Cerebellar cortex (tissue), 1 donor: Measurements from ENCODE around the gene BMP7.
A peak's percentile ranks its signal among the peaks of the same experiment; 100 is the strongest.
"Not testable (repeated sequence)": the region's sequence is repeated elsewhere in the genome, so short reads cannot be mapped to it uniquely, and the experiment has no call there.

Experiments
- DNase-seq: peaks from one replicate; pipeline ENCODE4 v3.0.0-alpha.2; 2015; ENCODE audit warnings: low spot score

Gene BMP7

DNA sequence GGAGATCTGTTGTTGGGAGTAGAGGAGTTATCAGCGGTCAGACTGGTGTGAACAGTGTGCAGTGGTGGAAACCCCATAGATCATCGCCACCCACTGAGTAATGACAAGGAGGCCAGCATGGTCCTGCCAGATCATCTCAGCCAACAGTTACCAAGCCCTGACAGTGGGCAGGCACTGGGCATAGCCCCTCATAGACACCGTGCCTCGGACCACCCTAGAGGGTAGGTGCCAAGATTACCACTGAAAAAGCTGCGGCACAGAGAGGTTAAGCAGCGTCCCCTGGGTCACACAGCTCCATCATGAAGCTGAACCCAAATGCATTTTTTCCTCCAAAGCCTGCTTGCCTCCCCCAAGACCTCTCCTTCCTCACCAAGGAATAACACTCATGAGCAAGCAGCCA lies 21.5 kb upstream of the BMP7 start:
- DNase-seq = no peak

GRCh38 chr20:57287007-57287880 lies 20.8 kb upstream of the BMP7 start:
- DNase-seq = peak; percentile 56

DNA sequence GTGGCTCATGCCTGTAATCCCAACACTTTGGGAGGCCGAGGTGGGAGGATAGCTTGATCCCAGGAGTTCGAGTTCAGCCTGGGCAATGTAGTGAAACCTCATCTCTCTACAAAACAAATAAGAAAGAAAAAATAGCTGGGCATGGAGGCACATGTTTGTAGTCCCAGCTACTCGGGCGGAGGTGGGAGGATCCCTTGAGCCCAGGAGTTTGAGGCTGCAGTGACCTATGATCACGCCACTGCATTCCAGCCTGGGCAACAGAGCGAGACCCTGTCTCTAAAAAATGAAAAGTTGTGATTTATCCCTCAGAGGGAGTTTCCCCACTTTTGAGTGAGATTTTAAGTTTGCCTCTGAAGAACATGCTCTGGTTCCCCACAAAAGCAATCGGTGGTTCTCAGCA lies 17.4 kb upstream of the BMP7 start:
- no peak for DNase-seq

- DNase-seq = peak; percentile 22
Observed at GRCh38 chr20:57282670-57283361, 16.4 kb upstream of the BMP7 start.

GRCh38 chr20:57281900-57282299 lies 15.5 kb upstream of the BMP7 start:
- no peak for DNase-seq

DNA sequence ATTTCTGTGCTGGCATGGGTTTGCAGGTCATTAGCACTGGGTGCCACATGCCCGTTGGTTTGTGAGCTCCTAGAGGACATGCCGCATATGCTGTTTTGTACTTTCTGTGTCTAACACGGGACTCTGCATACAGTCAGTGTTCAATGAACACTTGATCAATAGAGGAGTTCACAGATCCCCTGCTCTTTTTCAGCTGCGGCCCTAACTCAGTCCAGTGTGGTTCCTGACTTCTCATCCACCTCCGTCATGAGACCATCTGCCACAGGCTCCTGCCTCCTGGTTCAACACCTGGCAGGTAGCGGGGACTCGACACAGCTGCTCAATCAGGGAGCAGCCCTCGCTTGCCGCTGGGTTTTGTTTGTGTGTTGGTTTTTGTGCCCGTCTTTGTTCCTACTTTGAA lies 13.8 kb upstream of the BMP7 start:
- no peak for DNase-seq

- not testable (repeated sequence) for DNase-seq
Observed at GRCh38 chr20:57279548-57279947, 13.1 kb upstream of the BMP7 start.

DNA sequence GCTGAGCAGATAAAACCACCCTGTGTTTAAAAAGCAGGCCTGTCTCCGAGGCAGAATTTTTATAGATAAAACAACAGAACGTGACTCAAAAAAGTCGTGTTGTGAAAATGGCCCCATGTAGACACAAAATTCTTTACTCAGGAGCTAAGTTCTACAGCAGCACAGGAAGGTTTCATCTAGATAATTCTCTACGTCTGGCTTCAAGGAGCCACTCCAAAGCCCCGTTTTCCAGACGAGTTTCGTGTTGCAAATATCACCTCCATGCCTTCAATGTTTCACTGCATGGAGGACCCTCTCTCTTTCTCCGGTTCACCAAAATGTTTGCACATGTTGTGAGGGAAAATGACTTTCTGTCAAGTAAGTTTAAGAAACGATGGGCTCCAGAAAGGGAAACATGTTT lies 12.0 kb upstream of the BMP7 start:
- no peak for DNase-seq

DNA sequence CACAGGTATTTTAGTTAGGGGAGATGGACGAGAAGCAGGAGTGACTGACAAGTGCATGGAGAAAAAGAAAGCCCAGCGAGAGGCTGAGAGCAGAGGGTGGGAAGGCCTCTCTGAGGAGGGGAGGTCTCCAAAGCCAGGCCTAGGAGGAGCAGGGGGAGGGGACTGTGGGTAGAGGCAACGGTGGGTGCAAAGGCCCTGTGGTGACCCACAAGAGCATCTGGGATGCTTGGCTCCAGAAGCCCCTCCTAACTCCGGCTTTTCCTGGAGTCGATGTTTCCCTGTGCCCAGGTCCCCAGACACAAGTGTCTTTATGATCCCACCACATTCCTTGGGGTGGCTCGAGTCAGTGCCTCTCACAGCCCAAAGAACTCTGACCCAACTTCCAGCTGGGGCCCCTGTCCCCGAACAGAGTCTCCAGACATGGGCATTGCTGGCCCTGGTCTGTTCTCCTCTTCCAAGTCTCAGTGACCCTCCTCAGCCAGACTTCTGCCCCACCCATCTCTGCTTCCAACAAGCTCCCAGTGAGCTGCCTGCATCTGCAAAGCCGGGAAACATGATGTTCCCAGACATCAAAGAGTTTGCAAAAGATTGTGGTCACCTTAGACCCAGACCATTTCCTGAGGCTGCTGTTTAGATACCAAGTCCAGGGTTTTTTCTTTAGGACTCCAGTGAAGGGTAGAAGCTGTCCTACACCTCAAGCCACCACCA lies 11.1 kb upstream of the BMP7 start:
- no peak for DNase-seq

DNA sequence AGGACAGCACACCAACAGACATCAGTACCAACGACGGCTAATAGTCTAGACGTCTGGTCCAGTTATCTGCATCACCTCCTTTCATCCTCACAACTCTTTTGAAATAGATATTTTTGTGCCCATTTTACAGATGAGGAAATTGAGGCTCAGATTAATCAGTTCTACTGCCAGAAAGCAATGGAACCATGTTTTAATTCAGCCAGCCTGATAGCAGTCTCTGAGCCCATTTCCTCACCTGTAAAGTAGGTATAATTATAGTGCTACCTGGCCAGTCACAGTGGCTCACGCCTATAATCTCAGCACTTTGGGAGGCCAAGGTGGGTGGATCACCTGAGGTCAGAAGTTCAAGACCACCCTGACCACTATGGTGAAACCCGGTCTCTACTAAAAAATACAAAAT lies 9.8 kb upstream of the BMP7 start:
- DNase-seq = no peak

- DNase-seq = no peak
Observed at GRCh38 chr20:57275813-57276212, 9.4 kb upstream of the BMP7 start.

GRCh38 chr20:57275334-57275733 lies 8.9 kb upstream of the BMP7 start:
- DNase-seq = no peak

DNA sequence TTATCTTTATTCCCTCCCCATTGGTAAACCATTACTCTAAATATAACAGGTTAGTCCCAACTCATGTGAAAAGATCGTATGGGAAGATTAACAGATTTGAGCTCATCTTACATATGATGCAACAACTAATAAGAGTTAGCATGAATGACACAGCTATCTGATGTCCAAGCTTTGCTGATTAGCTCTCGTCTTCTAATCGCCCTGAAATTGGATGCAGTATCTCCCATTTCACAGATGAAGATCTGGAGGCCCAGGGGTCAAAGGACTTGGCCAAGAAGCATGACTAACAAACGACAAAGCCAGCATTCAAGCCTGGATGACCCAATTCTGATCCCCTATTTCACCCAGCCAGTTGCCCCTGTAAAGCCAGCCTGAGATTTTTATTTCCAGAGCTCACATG lies 8.4 kb upstream of the BMP7 start:
- no peak for DNase-seq

DNA sequence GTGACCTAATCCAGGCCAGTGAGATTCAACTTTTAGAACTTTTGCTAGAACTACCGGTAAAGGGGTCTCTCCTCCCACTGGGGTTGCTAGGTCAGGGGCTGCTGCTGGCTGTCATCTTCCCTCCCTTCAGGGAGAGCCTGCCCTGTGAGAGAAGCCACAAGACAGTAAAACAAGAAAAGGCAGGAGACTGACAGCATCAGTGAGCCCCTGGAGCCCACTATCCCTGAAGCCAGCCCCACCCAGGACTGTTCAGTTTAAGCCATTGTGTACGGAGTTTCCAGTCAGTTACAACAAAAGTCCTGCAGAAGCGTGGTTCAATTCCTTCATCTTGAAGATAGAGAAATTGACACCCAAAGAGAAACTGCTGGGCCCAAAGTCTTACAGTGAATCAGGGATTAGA lies 7.9 kb upstream of the BMP7 start:
- DNase-seq = no peak

DNA sequence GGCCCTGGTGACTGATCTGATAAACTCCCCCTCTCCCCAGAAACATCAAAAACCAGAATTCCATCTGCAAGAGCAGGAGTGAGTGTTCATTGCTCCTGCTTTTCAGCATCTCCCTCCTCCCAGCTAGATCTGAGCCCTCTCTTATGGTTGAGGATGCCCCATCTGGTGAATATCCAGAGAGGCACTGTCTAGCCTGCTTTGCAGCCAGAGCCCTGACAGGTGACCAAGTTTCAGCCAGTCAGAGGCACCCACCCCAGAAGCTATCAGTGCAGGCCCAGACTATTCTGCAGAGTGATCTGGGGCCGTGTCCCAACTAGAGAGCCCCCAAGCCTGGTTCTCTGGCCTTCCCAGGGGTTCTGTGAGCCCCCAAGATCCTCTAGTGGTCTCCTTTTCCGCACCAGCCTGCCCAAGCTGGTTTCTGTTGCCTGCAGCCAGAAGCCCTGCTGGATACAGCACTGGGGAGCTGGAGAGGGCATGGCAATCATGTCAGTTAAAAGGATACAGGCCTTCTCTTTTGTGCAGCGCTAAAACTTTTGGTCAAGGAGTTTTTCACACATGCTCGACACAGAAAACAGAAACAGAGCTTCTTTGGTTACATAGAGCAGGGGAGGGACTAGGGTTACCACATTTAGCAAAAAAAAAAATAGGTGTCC lies 6.6 kb upstream of the BMP7 start:
- DNase-seq = no peak

DNA sequence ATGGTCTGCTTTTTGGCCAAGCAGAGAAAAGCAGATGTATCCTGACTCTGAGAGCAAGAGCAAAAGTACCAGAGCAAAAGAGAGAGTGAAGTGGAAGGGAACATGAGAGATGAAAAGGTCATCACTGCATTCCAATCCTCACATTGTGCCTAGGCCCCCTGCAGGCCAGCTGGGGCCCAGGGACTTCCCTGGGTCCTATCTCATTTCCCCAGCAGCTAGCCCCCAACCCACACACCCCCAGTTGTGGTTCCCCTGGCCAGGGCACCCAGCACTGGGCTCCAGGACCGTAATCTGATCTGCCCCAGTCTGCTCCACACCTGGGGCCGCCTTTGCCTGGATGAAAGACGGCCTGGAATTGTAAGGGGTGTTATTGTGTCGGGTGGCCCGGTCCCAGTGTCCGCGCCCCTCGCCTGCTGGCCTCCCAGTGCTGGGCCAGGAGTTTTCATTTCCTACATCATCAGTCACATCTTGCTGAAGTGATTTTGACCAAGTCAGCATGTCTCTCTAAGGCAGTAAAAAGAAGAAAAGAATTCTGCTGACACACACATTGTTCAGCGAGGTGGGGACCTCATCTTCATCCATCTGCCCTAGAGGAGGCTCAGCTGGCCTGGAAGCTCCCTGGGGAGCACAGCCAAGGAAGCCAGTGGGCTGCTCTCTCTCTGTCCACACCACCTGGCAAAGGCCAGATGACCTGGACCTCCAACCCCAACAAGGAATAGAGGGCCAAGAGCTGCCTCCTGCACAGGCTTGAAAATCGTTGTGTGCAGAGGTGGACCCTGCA lies 4.0 kb upstream of the BMP7 start:
- DNase-seq = no peak

DNA sequence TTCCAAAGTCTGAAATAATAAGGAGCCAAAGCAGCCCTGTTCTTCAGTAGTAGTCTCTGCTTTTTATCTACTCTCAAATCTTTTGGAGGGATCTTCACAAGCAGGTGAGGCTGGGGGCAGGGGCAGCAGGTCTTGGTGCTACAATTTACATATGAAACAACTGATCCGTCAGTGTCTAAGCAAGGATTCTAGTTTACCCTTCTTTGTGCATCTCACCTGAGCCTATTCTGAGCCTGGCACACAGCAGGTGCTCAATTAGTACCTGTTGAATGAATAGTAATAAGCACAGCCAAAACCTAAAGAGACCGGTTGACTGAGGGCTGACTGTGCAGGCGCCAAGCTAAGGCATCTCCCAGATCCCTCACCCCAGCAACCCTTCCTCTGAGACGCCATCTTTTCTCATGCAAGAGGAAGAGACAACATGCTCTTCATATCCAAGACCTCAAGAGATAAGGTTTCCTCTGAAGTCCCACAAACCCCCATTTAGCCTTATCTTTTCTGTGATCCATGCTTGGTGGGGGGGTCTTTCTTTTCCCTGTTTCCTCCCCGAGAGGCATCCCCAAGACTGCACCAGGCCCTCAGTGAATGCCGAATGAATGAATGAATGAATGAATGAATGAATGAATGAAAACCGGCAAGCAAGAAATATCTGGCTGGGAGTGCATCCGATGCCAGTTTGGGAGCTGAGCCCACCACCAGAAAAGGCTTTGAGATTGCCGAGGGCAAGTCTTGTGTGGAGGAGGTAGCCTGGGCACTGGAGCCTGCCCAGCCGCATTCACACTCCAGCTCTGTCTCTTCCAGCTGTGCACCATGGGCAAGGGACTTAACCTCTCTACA lies 2.9 kb upstream of the BMP7 start:
- no peak for DNase-seq

GRCh38 chr20:57268399-57269076 lies 2.1 kb upstream of the BMP7 start:
- no peak for DNase-seq

- DNase-seq = no peak
Observed at GRCh38 chr20:57267158-57267821, 849 bp upstream of the BMP7 start.

GRCh38 chr20:57265997-57266290 lies 497 bp downstream of the BMP7 start:
- DNase-seq = no peak
